ENCODE measurements around the gene FERMT3.

GRCh38 chr11:64173616-64174355 is 32.7 kb upstream of the FERMT3 start:
- TF ChIP-seq NFRKB (IDR thresholded peaks at IDR 0.05) (no peak), FOXM1 (IDR thresholded peaks at IDR 0.05; ENCODE audit: borderline replicate concordance) (no peak), BHLHE40 (IDR thresholded peaks at IDR 0.05; ENCODE audit: borderline replicate concordance) (no peak), ZNF384 (IDR thresholded peaks at IDR 0.05) (no peak)
